A549 (cell line): ENCODE measurements around the gene PLXNB2. TPM values are rescaled to one million over a fixed set of nuclear protein-coding genes. Genes with fewer than 3 reads are reported as not detected.

Experiments used
- ATAC-seq, 2 experiments: fragments of 200-7000 bp in 1 of 2; fragments of >200 bp in 1 of 2; cut with Nextera tagmentation in 1 of 2; cut with Tn5 transposase in 1 of 2; 3 replicates each; pipeline versions ENCODE4 v1.8.0 to v1.9.1; 2018 to 2020; ENCODE audit warnings: mild to moderate bottlenecking in 1 of 2, moderate library complexity in 1 of 2
- CTCF ChIA-PET: fragments of 300-600 bp; sonication (Branson Sonifier 250); formaldehyde crosslinking; extraction: SDS; loops from one replicate; lab custom pipeline; 2021; ENCODE audit warnings: antibody characterized with exemption, inconsistent platforms; lab: Yijun Ruan, JAX
- POLR2A ChIA-PET: fragments of 350-600 bp; formaldehyde crosslinking; extraction: SDS; loops from one replicate; lab custom pipeline; 2021; ENCODE audit warnings: antibody characterized with exemption, inconsistent platforms; lab: Yijun Ruan, JAX
- DNase-seq, 2 experiments: peaks; one replicate each; pipeline versions ENCODE4 v3.0.0 to v3.0.0-alpha.2; 2011 to 2016; ENCODE audit warnings: low read depth in 1 of 2, low spot score in 1 of 2
- FAIRE-seq: peaks from 2 replicates; lab custom pipeline; 2011; peaks lifted over from hg19 to GRCh38; lab: Jason Lieb, UNC
- H3K27ac ChIP-seq, 2 experiments: fragments of >200 bp; sonication (Bioruptor Twin); formaldehyde crosslinking; 3 replicates each; pipeline ENCODE4 v1.5.1; 2016 to 2017
- H3K4me1 ChIP-seq: fragments of >200 bp; sonication (Bioruptor Twin); formaldehyde crosslinking; 3 replicates; pipeline ENCODE4 v1.6.1; 2016
- H3K4me2 ChIP-seq: fragments of >200 bp; sonication (Bioruptor Twin); formaldehyde crosslinking; 3 replicates; pipeline ENCODE4 v1.6.1; 2016
- H3K4me3 ChIP-seq: fragments of >200 bp; sonication (Bioruptor Twin); formaldehyde crosslinking; 3 replicates; pipeline ENCODE4 v1.5.1; 2016
- H3K9me3 ChIP-seq: fragments of >200 bp; sonication (Bioruptor Twin); formaldehyde crosslinking; 3 replicates; pipeline ENCODE4 v1.6.1; 2016
- ATOH8 ChIP-seq: fragments of 250-450 bp; sonication (Bioruptor Pico); IDR thresholded peaks from 2 replicates; pipeline ENCODE4 v1.5.0; 2020; ENCODE audit warnings: low read depth, mild to moderate bottlenecking, moderate library complexity
- CBX8 ChIP-seq: fragments of 200-600 bp; sonication (generic); IDR thresholded peaks from 2 replicates; pipeline ENCODE4 v1.6.1; 2016
- CHD2 ChIP-seq: fragments of 150-350 bp; IDR thresholded peaks from 2 replicates; pipeline ENCODE4 v1.6.1; 2014; ENCODE audit warnings: low read length; ENCODE audit not compliant: partially characterized antibody
- CHD4 ChIP-seq: fragments of 200-600 bp; sonication (generic); IDR thresholded peaks from 2 replicates; pipeline ENCODE4 v1.6.1; 2016; ENCODE audit warnings: antibody characterized with exemption, mild to moderate bottlenecking, borderline replicate concordance
- E2F6 ChIP-seq: IDR thresholded peaks from 2 replicates; pipeline ENCODE4 v1.6.1; 2012; ENCODE audit warnings: low read depth, borderline replicate concordance
- EHF ChIP-seq: fragments of 250-450 bp; sonication (Bioruptor Pico); IDR thresholded peaks from 2 replicates; pipeline ENCODE4 v1.5.0; 2020; ENCODE audit warnings: mild to moderate bottlenecking
- ELK1 ChIP-seq: fragments of 150-350 bp; IDR thresholded peaks from 2 replicates; pipeline ENCODE4 v1.6.1; 2014; ENCODE audit warnings: low read depth, mild to moderate bottlenecking, low read length
- EP300 ChIP-seq, 2 experiments: fragments of >200 bp; sonication (Bioruptor Twin); formaldehyde crosslinking; IDR thresholded peaks; 2 replicates in 1 of 2; 3 replicates in 1 of 2; pipeline ENCODE4 v1.6.1; 2016 to 2017
- FOXS1 ChIP-seq: fragments of 250-450 bp; sonication (Bioruptor Pico); IDR thresholded peaks from 2 replicates; pipeline ENCODE4 v1.5.0; 2020; ENCODE audit warnings: mild to moderate bottlenecking, moderate library complexity
- HES2 ChIP-seq: fragments of >200 bp; sonication (Bioruptor Twin); formaldehyde crosslinking; IDR thresholded peaks from 2 replicates; pipeline ENCODE4 v1.6.1; 2016
- HOXA7 ChIP-seq: fragments of 250-450 bp; sonication (Bioruptor Pico); IDR thresholded peaks from 2 replicates; pipeline ENCODE4 v1.5.0; 2020; ENCODE audit warnings: mild to moderate bottlenecking, moderate library complexity
- JUN ChIP-seq, 2 experiments: fragments of >200 bp; sonication (Bioruptor Twin); formaldehyde crosslinking; IDR thresholded peaks; 2 replicates in 1 of 2; 3 replicates in 1 of 2; pipeline ENCODE4 v1.6.1; 2016 to 2017
- MAFK ChIP-seq: fragments of 450-650 bp; IDR thresholded peaks from 2 replicates; pipeline ENCODE4 v1.6.1; 2014; ENCODE audit not compliant: partially characterized antibody
- NFE2L2 ChIP-seq: fragments of 150-350 bp; conservative IDR thresholded peaks from 2 replicates; pipeline ENCODE4 v1.6.1; 2014; ENCODE audit warnings: low read length
- POLR2A ChIP-seq: IDR thresholded peaks from 2 replicates; pipeline ENCODE4 v1.6.1; 2012; ENCODE audit warnings: mild to moderate bottlenecking, low read length
- RAD21 ChIP-seq, 2 experiments: fragments of >200 bp in 1 of 2; sonication (Bioruptor Twin) in 1 of 2; formaldehyde crosslinking in 1 of 2; IDR thresholded peaks in 1 of 2; conservative IDR thresholded peaks in 1 of 2; 2 replicates in 1 of 2; 3 replicates in 1 of 2; pipeline ENCODE4 v1.6.1; 2012 to 2018; ENCODE audit warnings: inconsistent platforms in 1 of 2
- TFCP2L1 ChIP-seq: fragments of 250-450 bp; sonication (Bioruptor Pico); IDR thresholded peaks from 2 replicates; pipeline ENCODE4 v1.5.0; 2021; ENCODE audit warnings: mild to moderate bottlenecking
- TP53 ChIP-seq: fragments of 250-450 bp; sonication (Bioruptor Pico); IDR thresholded peaks from 2 replicates; pipeline ENCODE4 v1.5.0; 2021; ENCODE audit warnings: mild to moderate bottlenecking, moderate library complexity
- USF2 ChIP-seq: fragments of 450-650 bp; IDR thresholded peaks from 2 replicates; pipeline ENCODE4 v1.6.1; 2014; ENCODE audit warnings: antibody characterized with exemption
- ZC3H11A ChIP-seq: fragments of 450-650 bp; IDR thresholded peaks from 2 replicates; pipeline ENCODE4 v1.6.1; 2014; ENCODE audit warnings: antibody characterized with exemption, mild to moderate bottlenecking
- ZNF302 ChIP-seq: fragments of 250-450 bp; sonication (Bioruptor Pico); IDR thresholded peaks from 2 replicates; pipeline ENCODE4 v1.9.0; 2021; ENCODE audit warnings: inconsistent platforms, mild to moderate bottlenecking, moderate library complexity
- ZSCAN20 ChIP-seq: fragments of 250-450 bp; sonication (Bioruptor Pico); IDR thresholded peaks from 2 replicates; pipeline ENCODE4 v1.8.0; 2022; ENCODE audit warnings: mild to moderate bottlenecking, moderate library complexity
- WGBS: methylation state at CpG from one replicate; pipeline ENCODE4 v1.1.6; 2017; ENCODE audit errors: missing lambda C conversion rate; 5-methylcytosine and 5-hydroxymethylcytosine counted together
- polyA plus RNA-seq, 4 experiments: library from polyadenylated mRNA; depleted of rRNA in 3 of 4; stranded (reverse); fragments of >200 nt; fragmentation: RNase III in 1 of 4; extraction: RNeasy Plus Mini Kit Qiagen cat#74134 plus additional on column Dnase treatment in 1 of 4; gene quantifications; 2 replicates in 3 of 4; 3 replicates in 1 of 4; pipeline ENCODE4 v1.2.3, GENCODE V29; 2011 to 2017

The PLXNB2 gene
- polyA plus RNA-seq, 2 of the 4 experiments (the other 2 are of a cell fraction), result 24.6 to 64.4 TPM

- TF ChIP-seq FOXS1 (no peak), EP300 (IDR thresholded peaks at IDR 0.05) (no peak), ELK1 (no peak), JUN (IDR thresholded peaks at IDR 0.05) (no peak), POLR2A (no peak), ZC3H11A (no peak), ATOH8 (no peak)
Observed at GRCh38 chr22:50250249-50250554, 57.2 kb downstream of the PLXNB2 start (continued).

- 88% methylated on average over 14 of the region's 32 CpGs for WGBS
- no peak for TF ChIP-seq TFCP2L1 (CRISPR knock-in tag)
- no peak for TF ChIP-seq USF2
- TF ChIP-seq CHD2, result no peak
- no peak for TF ChIP-seq TP53
- TF ChIP-seq ZSCAN20 (CRISPR knock-in tag), result no peak
- no peak for TF ChIP-seq ZNF302 (CRISPR knock-in tag)
- TF ChIP-seq HOXA7 (CRISPR knock-in tag), result no peak
- no peak for TF ChIP-seq MAFK
- TF ChIP-seq E2F6, result no peak
- no peak for TF ChIP-seq CBX8
- TF ChIP-seq EHF, result no peak
- TF ChIP-seq HES2, result no peak
- TF ChIP-seq NFE2L2, result no peak
- TF ChIP-seq CHD4, result no peak
- no peak for TF ChIP-seq ZC3H11A
- TF ChIP-seq RAD21 (conservative IDR thresholded peaks at IDR 0.05 in 1 of 2, IDR thresholded peaks at IDR 0.05 in 1 of 2), result no peak
- TF ChIP-seq, all 56 proteins: peak for 0
- Histone ChIP-seq H3K4me2 (peak overlapping the region; percentile 77; the same call in 1 of the 3 replicates), H3K9me3 (no peaks in the 10 kb centered on the region), H3K27ac (peak overlapping the region in 1 of 2 experiments; percentile 93; a peak in 1 of 6 replicates), H3K4me1 (peaks cover 19% of the 10 kb centered on the region; the same call in 2 of the 3 replicates), H3K4me3 (no peak overlapping the region)
- ATAC-seq (no peak), FAIRE-seq (no peak), DNase-seq (no peak)
- POLR2A ChIA-PET, result interaction anchor here (0.5 kb wide), 1 partner anchor 51 kb away, joined by 4 read pairs; no protein-coding TSS in a partner anchor
- CTCF ChIA-PET, result interaction anchor here (1.0 to 5.6 kb wide), 5 partner anchors 8 to 92 kb away, joined by 3 to 74 read pairs (median 6); partner anchors contain the start of gene DENND6B
Observed at GRCh38 chr22:50249341-50250248, 57.9 kb downstream of the PLXNB2 start.
